ENCODE results near the gene TTR. TPM values are rescaled to one million over a fixed set of nuclear protein-coding genes. Genes with fewer than 3 reads are reported as not detected.

Gene TTR
- total and polyA plus RNA-seq, 2 experiments from 2014 or later, result not detected

DNA sequence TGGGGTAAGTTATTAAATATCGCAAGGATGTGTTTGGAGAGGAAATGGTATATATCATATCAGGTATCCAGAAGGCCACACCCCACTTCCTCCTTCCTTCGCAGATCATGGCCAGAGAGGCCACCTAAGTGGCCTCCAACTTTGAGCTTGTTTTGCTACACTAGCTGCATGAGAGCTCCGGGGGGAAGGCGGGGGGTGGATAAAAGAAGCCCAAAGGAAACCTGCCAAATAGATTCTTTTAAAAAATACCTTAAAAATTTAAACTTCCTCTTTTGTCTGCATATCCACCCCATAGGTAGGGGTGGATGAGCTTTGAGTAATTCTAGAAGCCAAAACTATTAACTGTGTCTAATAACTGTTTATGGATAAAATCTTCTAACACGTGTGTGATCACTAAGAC, 5.7 kb upstream of the TTR start:
- no peaks in the 10 kb centered on the region for H3F3A ChIP-seq (replicated peaks; ENCODE audit: low read depth)
- no peak overlapping the region for H3K4me3 ChIP-seq
- peaks cover 5% of the 10 kb centered on the region; the same call in 1 of the 2 replicates for H3K9me2 ChIP-seq (ENCODE audit: insufficient read depth)
- no peaks in the 10 kb centered on the region for H3K79me2 ChIP-seq (replicated peaks; ENCODE audit: insufficient read depth)
- no peak for DNase-seq (ENCODE audit: low spot score)
- no peaks in the 10 kb centered on the region for H3K9me3 Mint-ChIP-seq
- peaks cover 4% of the 10 kb centered on the region for H3K27me3 Mint-ChIP-seq (ENCODE audit: insufficient read depth, low read depth, poor library complexity)
- H3K4me1 ChIP-seq (ENCODE audit: insufficient read depth), result no peaks in the 10 kb centered on the region
- peaks cover 11% of the 10 kb centered on the region; the same call in 2 of the 3 replicates for H3K4me1 Mint-ChIP-seq
- no peak overlapping the region for H3K27ac ChIP-seq (ENCODE audit: low read depth)
- TF ChIP-seq NANOG (IDR thresholded peaks at IDR 0.05; ENCODE audit: borderline replicate concordance) (no peak), CTCF (conservative IDR thresholded peaks at IDR 0.05; ENCODE audit: low read depth in 2 of 2) (no peak), EZH2 (IDR thresholded peaks at IDR 0.05; ENCODE audit: low read depth, unreplicated experiment) (no peak), ZNF114 (CRISPR knock-in tag; IDR thresholded peaks at IDR 0.05) (no peak), EZH2phosphoT487 (IDR thresholded peaks at IDR 0.05; ENCODE audit: unreplicated experiment) (no peak), CREB1 (CRISPR knock-in tag; IDR thresholded peaks at IDR 0.05; ENCODE audit: low read depth) (no peak), ETS1 (IDR thresholded peaks at IDR 0.05) (no peak), ZNF462 (CRISPR knock-in tag; IDR thresholded peaks at IDR 0.05) (no peak), STAT1 (IDR thresholded peaks at IDR 0.05; ENCODE audit: unreplicated experiment) (no peak), ZNF331 (CRISPR knock-in tag; IDR thresholded peaks at IDR 0.05; ENCODE audit: low read depth) (no peak), JUNB (IDR thresholded peaks at IDR 0.05; ENCODE audit: unreplicated experiment) (no peak), POLR2AphosphoS5 (IDR thresholded peaks at IDR 0.05; ENCODE audit: low read depth) (no peak)
- TF ChIP-seq, protein P1, sequence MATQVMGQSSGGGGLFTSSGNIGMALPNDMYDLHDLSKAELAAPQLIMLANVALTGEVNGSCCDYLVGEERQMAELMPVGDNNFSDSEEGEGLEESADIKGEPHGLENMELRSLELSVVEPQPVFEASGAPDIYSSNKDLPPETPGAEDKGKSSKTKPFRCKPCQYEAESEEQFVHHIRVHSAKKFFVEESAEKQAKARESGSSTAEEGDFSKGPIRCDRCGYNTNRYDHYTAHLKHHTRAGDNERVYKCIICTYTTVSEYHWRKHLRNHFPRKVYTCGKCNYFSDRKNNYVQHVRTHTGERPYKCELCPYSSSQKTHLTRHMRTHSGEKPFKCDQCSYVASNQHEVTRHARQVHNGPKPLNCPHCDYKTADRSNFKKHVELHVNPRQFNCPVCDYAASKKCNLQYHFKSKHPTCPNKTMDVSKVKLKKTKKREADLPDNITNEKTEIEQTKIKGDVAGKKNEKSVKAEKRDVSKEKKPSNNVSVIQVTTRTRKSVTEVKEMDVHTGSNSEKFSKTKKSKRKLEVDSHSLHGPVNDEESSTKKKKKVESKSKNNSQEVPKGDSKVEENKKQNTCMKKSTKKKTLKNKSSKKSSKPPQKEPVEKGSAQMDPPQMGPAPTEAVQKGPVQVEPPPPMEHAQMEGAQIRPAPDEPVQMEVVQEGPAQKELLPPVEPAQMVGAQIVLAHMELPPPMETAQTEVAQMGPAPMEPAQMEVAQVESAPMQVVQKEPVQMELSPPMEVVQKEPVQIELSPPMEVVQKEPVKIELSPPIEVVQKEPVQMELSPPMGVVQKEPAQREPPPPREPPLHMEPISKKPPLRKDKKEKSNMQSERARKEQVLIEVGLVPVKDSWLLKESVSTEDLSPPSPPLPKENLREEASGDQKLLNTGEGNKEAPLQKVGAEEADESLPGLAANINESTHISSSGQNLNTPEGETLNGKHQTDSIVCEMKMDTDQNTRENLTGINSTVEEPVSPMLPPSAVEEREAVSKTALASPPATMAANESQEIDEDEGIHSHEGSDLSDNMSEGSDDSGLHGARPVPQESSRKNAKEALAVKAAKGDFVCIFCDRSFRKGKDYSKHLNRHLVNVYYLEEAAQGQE (IDR thresholded peaks at IDR 0.05; ENCODE audit: unreplicated experiment), result no peak
- H3K27me3 ChIP-seq (ENCODE audit: insufficient read depth), result no peaks in the 10 kb centered on the region
- ATAC-seq, result no peak
- no peaks in the 10 kb centered on the region for H3K36me3 ChIP-seq (ENCODE audit: insufficient read depth)
- H3K4me3 Mint-ChIP-seq, result no peak overlapping the region
- no peak overlapping the region for H2AFZ ChIP-seq
- no peak overlapping the region for H3K4me2 ChIP-seq
- H3K36me3 Mint-ChIP-seq (ENCODE audit: low read depth), result no peaks in the 10 kb centered on the region; the same call in 2 of the 3 replicates
- H4K20me1 ChIP-seq (replicated peaks; ENCODE audit: insufficient read depth), result no peaks in the 10 kb centered on the region
- no peak overlapping the region for H3K27ac Mint-ChIP-seq
